CD14-positive monocyte (primary cell): Measurements from ENCODE around the gene SGMS1. TPM values are rescaled to one million over a fixed set of nuclear protein-coding genes. Genes with fewer than 3 reads are reported as not detected.

ENCODE experiments used
- DNase-seq, 3 donors: peaks; one replicate each; pipeline ENCODE4 v3.0.0-alpha.2; 2011 to 2022
- H2AFZ ChIP-seq: 2 replicates; pipeline ENCODE4 v1.6.0; 2012; ENCODE audit warnings: mild to moderate bottlenecking, low read depth, low read length, inconsistent platforms; ENCODE audit not compliant: insufficient read depth, poor library complexity, severe bottlenecking
- H3K27ac ChIP-seq, 2 donors: 1 replicate in 1 of 2; 2 replicates in 1 of 2; pipeline ENCODE4 v1.5.1; 2012 to 2013; ENCODE audit warnings: low read length in 2 of 2, control low read depth in 1 of 2, inconsistent platforms in 1 of 2, low read depth in 1 of 2, mild to moderate bottlenecking in 1 of 2
- H3K27me3 ChIP-seq, 2 donors: one replicate each; pipeline versions ENCODE4 v1.6.0 to v1.6.1; 2011 to 2013; ENCODE audit warnings: low read length in 2 of 2; ENCODE audit not compliant: control insufficient read depth in 2 of 2, insufficient read depth in 2 of 2
- H3K36me3 ChIP-seq, 2 donors: replicated peaks in 1 of 2; 1 replicate in 1 of 2; 2 replicates in 1 of 2; pipeline versions ENCODE4 v1.5.1 to v1.6.1; 2012 to 2013; ENCODE audit warnings: low read length in 2 of 2, control low read depth in 1 of 2, inconsistent platforms in 1 of 2, mild to moderate bottlenecking in 1 of 2; ENCODE audit not compliant: insufficient read depth in 2 of 2, control insufficient read depth in 1 of 2
- H3K4me1 ChIP-seq, 2 donors: 1 replicate in 1 of 2; 2 replicates in 1 of 2; pipeline versions ENCODE4 v1.5.1 to v1.6.1; 2012 to 2013; ENCODE audit warnings: low read length in 2 of 2, control low read depth in 1 of 2, inconsistent platforms in 1 of 2, mild to moderate bottlenecking in 1 of 2, moderate library complexity in 1 of 2; ENCODE audit not compliant: insufficient read depth in 2 of 2, control insufficient read depth in 1 of 2
- H3K4me2 ChIP-seq: replicated peaks from 2 replicates; pipeline ENCODE3; 2012; ENCODE audit warnings: low read length, moderate library complexity, mild to moderate bottlenecking; ENCODE audit not compliant: poor library complexity, severe bottlenecking; ENCODE audit errors: extremely low read depth
- H3K4me3 ChIP-seq, 3 experiments: fragments of 200-600 bp in 1 of 3; sonication (generic) in 1 of 3; replicated peaks in 1 of 3; 1 replicate in 2 of 3; 2 replicates in 1 of 3; pipeline ENCODE4 v1.5.1; 2011 to 2013; ENCODE audit warnings: low read length in 3 of 3, mild to moderate bottlenecking in 3 of 3, control low read depth in 2 of 3, low read depth in 2 of 3, inconsistent platforms in 1 of 3, moderate library complexity in 1 of 3
- H3K79me2 ChIP-seq: 2 replicates; pipeline ENCODE4 v1.6.0; 2012; ENCODE audit warnings: mild to moderate bottlenecking, control low read depth, inconsistent platforms, low read length, moderate library complexity; ENCODE audit not compliant: insufficient read depth
- H3K9ac ChIP-seq: 2 replicates; pipeline ENCODE4 v1.6.0; 2017; ENCODE audit warnings: low read length, mild to moderate bottlenecking; ENCODE audit not compliant: insufficient read depth, poor library complexity, severe bottlenecking
- H3K9me3 ChIP-seq, 2 donors: replicated peaks in 1 of 2; 1 replicate in 1 of 2; 2 replicates in 1 of 2; pipeline versions ENCODE4 v1.5.1 to v1.6.1; 2012 to 2013; ENCODE audit warnings: low read length in 2 of 2, control low read depth in 1 of 2; ENCODE audit not compliant: control insufficient read depth in 1 of 2, insufficient read depth in 1 of 2
- H4K20me1 ChIP-seq: 2 replicates; pipeline ENCODE4 v1.6.0; 2012; ENCODE audit warnings: mild to moderate bottlenecking, low read length, control low read depth, moderate library complexity; ENCODE audit not compliant: insufficient read depth
- H3K27ac Mint-ChIP-seq, 7 donors: one replicate each; pipeline ENCODE4 v1.8.0; 2020; ENCODE audit warnings: mild to moderate bottlenecking in 7 of 7, mixed read lengths in 7 of 7, moderate library complexity in 6 of 7, inconsistent platforms in 2 of 7
- H3K27me3 Mint-ChIP-seq, 3 donors: one replicate each; pipeline ENCODE4 v1.8.0; 2021 to 2022; ENCODE audit warnings: low read depth in 3 of 3, mild to moderate bottlenecking in 3 of 3, mixed read lengths in 3 of 3, moderate library complexity in 3 of 3, inconsistent platforms in 1 of 3
- H3K36me3 Mint-ChIP-seq, 2 donors: one replicate each; pipeline ENCODE4 v1.8.0; 2020; ENCODE audit warnings: mixed read lengths in 2 of 2, inconsistent platforms in 1 of 2, mild to moderate bottlenecking in 1 of 2
- H3K4me1 Mint-ChIP-seq: one replicate; pipeline ENCODE4 v1.8.0; 2020; ENCODE audit warnings: mild to moderate bottlenecking, mixed read lengths
- H3K4me3 Mint-ChIP-seq, 2 donors: one replicate each; pipeline ENCODE4 v1.8.0; 2020; ENCODE audit warnings: mild to moderate bottlenecking in 2 of 2, mixed read lengths in 2 of 2, moderate library complexity in 1 of 2
- H3K9me3 Mint-ChIP-seq, 7 donors: one replicate each; pipeline ENCODE4 v1.8.0; 2020 to 2022; ENCODE audit warnings: mixed read lengths in 7 of 7, mild to moderate bottlenecking in 6 of 7, moderate library complexity in 6 of 7, inconsistent platforms in 2 of 7
- WGBS: methylation state at CpG from one replicate; pipeline ENCODE4 v1.1.5; 2013; ENCODE audit warnings: missing lambda C conversion rate; ENCODE audit not compliant: insufficient coverage; 5-methylcytosine and 5-hydroxymethylcytosine counted together
- intact Hi-C, 2 donors: fragments of 100-400 bp; cut with micrococcal nuclease; formaldehyde crosslinking; loops; one replicate each; pipeline versions ENCODE4 v1.15.0 to v1.15.1; 2023
- polyA plus RNA-seq, 3 donors: library from polyadenylated mRNA; depleted of rRNA in 1 of 3; unstranded in 2 of 3; stranded (reverse) in 1 of 3; fragments of 300-500 nt in 2 of 3; fragments of >200 nt in 1 of 3; fragmentation: Illumina TruSeq in 2 of 3; gene quantifications; 1 replicate in 2 of 3; 2 replicates in 1 of 3; pipeline ENCODE4 v1.2.3, GENCODE V29; 2012 to 2021
- TF ChIP-seq, protein P1 (sequence below): fragments of 200-600 bp; IDR thresholded peaks from one replicate; pipeline ENCODE4 v1.8.0; 2022; ENCODE audit warnings: antibody characterized with exemption, mild to moderate bottlenecking

The SGMS1 gene
- polyA plus RNA-seq, 3 donors = 19.5 to 20.6 (median 20.4) TPM

DNA sequence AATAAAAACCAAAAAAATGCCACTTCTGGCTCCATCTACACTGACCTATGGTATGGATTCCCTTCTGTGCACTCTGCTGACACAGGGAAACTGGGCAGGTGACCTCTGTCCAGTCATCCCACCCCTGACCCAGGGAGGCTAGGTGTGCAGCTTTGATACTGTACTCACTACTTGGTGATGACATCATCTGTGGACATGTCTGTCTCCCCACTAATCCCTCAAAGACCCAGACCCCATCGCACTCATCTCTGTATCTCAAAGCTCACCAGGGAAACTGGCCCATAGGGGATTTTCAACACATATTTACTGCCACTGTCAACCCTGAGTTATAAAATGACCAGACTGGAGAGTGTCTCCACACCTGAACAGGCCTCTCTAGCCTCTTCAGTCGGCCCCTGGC lies 10.6 kb downstream of the SGMS1 start:
- 94% methylated on average over 2 of the region's 2 CpGs for WGBS
- peaks cover 22% of the 10 kb centered on the region for H3K4me1 Mint-ChIP-seq

DNA sequence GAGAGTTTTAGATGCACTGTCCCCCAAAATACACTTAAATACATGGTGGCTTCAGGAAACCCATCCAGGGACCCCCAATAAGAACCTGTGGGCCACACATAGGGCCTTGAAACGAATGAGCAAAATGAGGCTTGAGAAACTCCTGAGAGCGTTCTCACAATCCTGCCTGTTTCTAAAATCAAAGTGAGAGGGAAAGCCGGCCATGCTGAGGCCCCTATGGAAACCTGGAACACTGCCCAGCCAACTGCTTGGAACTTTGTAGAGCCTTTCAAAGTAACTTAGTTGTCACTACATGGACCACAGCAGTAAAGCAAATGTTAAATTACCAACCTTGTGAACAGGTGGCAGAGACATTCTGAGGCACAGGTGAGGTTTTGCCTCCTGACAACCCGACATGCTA lies 13.4 kb downstream of the SGMS1 start:
- 100% methylated on average over 3 of the region's 4 CpGs for WGBS
- H3K9me3 Mint-ChIP-seq = no peaks in the 10 kb centered on the region
- peaks cover 45% of the 10 kb centered on the region for H3K79me2 ChIP-seq

More for the DNA sequence above, 10.6 kb downstream of the SGMS1 start:
- H3K9me3 ChIP-seq = no peaks in the 10 kb centered on the region
- H3K9me3 Mint-ChIP-seq = no peaks in the 10 kb centered on the region
- no peak overlapping the region for H3K27ac ChIP-seq
- peak overlapping the region in 2 of 7 donors; percentile 11 to 42 for H3K27ac Mint-ChIP-seq
- H2AFZ ChIP-seq = no peak overlapping the region
- TF ChIP-seq, protein P1, sequence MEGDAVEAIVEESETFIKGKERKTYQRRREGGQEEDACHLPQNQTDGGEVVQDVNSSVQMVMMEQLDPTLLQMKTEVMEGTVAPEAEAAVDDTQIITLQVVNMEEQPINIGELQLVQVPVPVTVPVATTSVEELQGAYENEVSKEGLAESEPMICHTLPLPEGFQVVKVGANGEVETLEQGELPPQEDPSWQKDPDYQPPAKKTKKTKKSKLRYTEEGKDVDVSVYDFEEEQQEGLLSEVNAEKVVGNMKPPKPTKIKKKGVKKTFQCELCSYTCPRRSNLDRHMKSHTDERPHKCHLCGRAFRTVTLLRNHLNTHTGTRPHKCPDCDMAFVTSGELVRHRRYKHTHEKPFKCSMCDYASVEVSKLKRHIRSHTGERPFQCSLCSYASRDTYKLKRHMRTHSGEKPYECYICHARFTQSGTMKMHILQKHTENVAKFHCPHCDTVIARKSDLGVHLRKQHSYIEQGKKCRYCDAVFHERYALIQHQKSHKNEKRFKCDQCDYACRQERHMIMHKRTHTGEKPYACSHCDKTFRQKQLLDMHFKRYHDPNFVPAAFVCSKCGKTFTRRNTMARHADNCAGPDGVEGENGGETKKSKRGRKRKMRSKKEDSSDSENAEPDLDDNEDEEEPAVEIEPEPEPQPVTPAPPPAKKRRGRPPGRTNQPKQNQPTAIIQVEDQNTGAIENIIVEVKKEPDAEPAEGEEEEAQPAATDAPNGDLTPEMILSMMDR = no peak
- H3K27me3 ChIP-seq = no peaks in the 10 kb centered on the region
- H3K4me2 ChIP-seq = no peak overlapping the region
- no peaks in the 10 kb centered on the region for H3K36me3 Mint-ChIP-seq
- intact Hi-C loops = no loop called here
- peaks cover 91% of the 10 kb centered on the region for H4K20me1 ChIP-seq
- no peaks in the 10 kb centered on the region for H3K4me1 ChIP-seq
- peaks cover 59% of the 10 kb centered on the region for H3K79me2 ChIP-seq
- H3K9ac ChIP-seq = no peak overlapping the region
- peaks cover 0 to 2% (median 0%) of the 10 kb centered on the region in 3 donors for H3K27me3 Mint-ChIP-seq
- DNase-seq = no peak
- no peak overlapping the region for H3K4me3 ChIP-seq
- no peaks in the 10 kb centered on the region for H3K36me3 ChIP-seq
- no peak overlapping the region for H3K4me3 Mint-ChIP-seq

More for the DNA sequence above, 13.4 kb downstream of the SGMS1 start:
- Mint-ChIP-seq H3K4me1 (peaks cover 46% of the 10 kb centered on the region), H3K27ac (no peak overlapping the region), H3K27me3 (peaks cover 0 to 2% (median 0%) of the 10 kb centered on the region in 3 donors), H3K4me3 (no peak overlapping the region), H3K36me3 (no peaks in the 10 kb centered on the region)
- intact Hi-C loops = no loop called here
- Histone ChIP-seq H3K9ac (no peak overlapping the region), H3K4me1 (peaks cover 11 to 16% of the 10 kb centered on the region in 2 donors), H3K4me3 (no peak overlapping the region), H3K27ac (no peak overlapping the region), H3K9me3 (no peaks in the 10 kb centered on the region), H3K36me3 (no peaks in the 10 kb centered on the region), H3K27me3 (no peaks in the 10 kb centered on the region), H2AFZ (no peak overlapping the region), H4K20me1 (peaks cover 94% of the 10 kb centered on the region), H3K4me2 (no peak overlapping the region)
- TF ChIP-seq, protein P1 = no peak
- no peak for DNase-seq
